Subcutaneous adipose tissue (tissue), 4 donors: ENCODE measurements around the gene HLA-G. TPM values are rescaled to one million over a fixed set of nuclear protein-coding genes. Genes with fewer than 3 reads are reported as not detected.

Experiments used
- total RNA-seq, 4 donors: library from RNA; depleted of rRNA; stranded (reverse); fragments of >200 nt; gene quantifications; one replicate each; pipeline ENCODE4 v1.1.0, GENCODE V29; 2016
- TF ChIP-seq, protein P1 (sequence below): fragments of 450-650 bp; IDR thresholded peaks from one replicate; pipeline ENCODE4 v1.5.1; 2016; ENCODE audit warnings: low read depth, mild to moderate bottlenecking, control low read depth, antibody characterized with exemption, moderate library complexity

HLA-G gene
- total RNA-seq, 4 donors from 2014 or later: not detected

DNA sequence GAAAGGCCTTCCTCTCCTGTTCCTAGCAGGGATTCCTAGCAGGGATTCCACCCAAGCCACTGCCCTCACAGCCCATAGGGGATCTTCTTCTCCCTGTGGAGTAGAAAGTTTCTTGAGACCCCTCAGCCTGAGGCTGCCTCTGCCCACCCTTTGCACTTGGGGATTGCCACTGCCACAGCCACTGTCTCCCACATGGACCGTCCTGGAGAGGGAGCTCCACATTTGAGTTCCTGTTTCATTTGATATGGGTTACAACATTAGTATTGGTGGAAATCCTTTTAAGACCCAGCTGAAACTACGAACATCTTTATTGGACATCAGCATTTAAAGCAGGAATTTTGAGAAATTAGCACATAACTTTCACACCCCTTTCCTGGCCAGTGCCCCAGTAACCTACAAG is 25.6 kb downstream of the HLA-G start:
- TF ChIP-seq, protein P1, sequence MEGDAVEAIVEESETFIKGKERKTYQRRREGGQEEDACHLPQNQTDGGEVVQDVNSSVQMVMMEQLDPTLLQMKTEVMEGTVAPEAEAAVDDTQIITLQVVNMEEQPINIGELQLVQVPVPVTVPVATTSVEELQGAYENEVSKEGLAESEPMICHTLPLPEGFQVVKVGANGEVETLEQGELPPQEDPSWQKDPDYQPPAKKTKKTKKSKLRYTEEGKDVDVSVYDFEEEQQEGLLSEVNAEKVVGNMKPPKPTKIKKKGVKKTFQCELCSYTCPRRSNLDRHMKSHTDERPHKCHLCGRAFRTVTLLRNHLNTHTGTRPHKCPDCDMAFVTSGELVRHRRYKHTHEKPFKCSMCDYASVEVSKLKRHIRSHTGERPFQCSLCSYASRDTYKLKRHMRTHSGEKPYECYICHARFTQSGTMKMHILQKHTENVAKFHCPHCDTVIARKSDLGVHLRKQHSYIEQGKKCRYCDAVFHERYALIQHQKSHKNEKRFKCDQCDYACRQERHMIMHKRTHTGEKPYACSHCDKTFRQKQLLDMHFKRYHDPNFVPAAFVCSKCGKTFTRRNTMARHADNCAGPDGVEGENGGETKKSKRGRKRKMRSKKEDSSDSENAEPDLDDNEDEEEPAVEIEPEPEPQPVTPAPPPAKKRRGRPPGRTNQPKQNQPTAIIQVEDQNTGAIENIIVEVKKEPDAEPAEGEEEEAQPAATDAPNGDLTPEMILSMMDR: no peak

DNA sequence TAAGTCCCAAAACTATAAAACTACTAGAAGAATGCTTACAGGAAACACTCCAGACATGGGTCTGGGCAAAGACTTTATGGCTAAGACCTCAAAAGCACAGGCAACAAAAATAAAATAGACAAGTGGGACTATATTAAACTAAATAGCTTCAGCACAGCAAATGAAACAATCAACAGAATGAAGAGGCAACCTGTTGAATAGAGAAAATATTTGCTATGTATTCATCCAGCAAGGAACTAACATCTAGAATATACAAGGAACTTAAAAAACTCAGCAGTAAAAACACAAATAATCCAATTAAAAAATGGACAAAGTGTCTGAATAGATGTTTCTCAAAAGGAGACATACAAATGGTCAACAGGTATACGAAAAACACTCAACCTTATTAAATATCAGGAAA is 30.4 kb downstream of the HLA-G start:
- TF ChIP-seq, protein P1: no peak

DNA sequence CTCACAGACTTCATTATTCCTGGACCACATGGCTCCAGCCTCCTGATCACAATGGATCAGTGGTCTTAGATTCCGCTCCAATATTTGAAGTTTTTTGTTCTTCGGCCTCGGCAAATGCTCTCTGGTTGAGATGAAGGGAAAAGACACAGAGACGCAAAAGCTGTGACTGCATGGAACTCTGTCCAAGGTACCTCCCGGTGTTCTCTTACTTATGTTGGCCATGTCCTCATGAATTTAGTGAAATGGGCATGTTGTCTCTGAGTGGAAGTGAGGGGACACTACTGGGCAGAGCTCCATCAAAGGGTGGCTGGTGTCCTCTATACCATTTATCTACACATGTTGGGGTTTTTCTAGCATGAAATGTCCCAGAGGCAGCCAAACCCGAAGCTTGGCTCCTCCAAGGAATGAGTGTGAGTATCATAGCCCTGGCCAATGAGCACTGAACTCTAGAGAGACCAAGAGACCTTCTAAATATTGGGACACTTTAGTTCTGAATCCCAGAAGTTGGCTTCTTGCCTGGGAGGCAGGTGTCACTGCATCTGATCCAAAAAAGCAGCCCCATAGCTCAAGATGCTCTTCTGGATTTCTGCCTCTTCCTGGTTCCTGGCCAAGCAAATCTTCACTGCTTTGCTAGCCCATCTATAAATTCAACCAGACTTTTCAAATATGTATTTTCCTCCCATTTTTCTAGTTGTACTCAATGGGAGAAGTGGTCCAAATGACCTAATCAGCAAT is 34.1 kb downstream of the HLA-G start:
- TF ChIP-seq, protein P1: no peak

DNA sequence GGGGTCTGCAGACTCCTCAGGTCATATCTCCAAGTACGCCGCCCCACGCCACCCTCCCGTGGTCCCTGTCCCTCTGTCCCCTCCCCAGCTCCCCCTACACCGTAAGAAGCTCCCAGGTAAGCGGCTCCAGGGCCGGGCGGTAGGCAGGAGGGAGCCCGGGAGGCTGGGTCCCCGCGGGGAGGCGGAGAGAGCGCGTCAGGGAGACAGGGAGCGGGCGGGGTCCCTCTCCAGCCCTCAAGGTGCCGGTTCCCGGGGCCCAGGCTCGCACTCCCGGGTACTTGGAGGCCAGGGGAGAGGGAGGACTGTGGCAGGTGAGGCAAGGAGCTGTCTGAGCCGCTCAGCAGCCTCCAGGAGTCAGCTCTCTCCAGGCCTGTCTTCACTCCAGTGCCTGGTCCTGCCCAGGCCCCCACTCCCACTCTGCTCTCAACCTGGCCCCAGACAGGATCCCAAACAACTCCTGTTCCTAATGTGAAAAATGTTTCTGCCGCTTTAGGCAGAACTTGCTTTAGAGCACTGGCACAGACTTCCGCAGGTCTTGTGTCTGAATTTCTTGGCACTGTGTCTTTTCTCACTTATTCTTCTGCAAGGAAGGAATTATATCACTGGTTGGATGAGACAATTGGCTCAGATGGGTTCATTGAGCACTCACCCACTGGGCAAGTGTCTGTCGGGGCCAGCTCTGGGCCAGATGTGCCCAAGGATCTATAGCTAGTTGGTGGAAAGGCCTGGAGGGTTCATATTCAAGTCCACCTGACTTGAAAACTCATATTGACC is 36.6 kb downstream of the HLA-G start:
- TF ChIP-seq, protein P1: no peak

DNA sequence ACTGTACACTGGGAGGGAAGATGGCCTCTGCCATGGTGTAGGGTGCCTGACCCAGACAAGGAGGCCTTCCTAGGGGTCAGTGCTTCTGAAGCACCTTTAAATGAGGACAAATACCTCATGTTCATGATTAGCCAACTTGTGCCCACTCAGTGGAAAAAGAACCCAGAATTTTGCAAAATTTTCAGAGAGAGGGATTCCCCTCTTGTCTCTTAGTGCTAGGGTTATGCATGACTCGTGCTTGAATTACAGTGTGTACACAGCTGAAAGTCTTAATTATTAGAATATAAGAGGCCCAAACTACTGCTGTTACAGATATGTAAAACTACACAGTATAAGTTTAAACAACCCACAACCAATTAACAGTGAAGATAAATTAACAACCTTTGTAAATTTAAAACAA is 38.0 kb downstream of the HLA-G start:
- TF ChIP-seq, protein P1: no peak

DNA sequence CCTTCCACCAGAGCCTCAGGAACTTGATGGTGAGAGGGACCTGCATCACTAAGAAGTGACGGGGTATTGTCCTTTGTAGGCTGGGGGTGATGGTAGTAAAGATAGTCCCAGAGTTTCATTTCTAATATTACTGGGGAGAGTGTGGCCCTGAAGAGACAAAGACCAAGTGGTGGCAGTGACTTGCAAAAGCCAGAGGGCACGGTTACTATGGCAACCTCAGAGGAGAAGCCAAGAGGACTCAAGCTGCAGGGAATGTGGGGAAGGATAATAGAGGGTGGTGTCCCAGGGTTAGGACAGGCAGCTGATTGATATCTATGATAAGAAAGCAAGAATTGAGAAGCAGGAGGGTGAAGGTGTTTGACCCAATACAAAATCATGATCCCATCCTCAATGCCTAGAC is 42.5 kb downstream of the HLA-G start:
- TF ChIP-seq, protein P1: no peak

DNA sequence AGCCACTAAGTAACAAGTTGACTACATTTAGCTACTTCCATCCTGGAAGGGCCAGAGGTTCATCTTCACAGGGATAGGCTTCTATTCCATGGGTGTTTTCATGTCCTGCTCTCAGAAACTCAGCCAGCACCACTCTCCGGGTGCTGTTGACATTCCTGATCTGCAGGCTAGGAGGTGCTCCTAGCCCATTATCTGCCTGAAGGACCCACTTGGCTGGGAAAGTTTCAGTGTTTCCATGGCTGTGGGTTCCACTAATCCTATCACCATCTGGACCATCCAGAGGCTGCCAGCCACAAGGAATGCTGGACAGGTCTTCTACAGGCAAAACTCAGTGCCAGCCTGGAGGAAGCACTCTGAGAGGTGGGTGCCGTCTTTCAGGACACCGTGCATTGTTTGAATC is 45.2 kb downstream of the HLA-G start:
- TF ChIP-seq, protein P1: no peak
